HUES64 (cell line): ENCODE results near the gene TSR3.

ENCODE experiments used
- H3K27ac ChIP-seq: 2 replicates; pipeline ENCODE4 v1.7.0; 2013; ENCODE audit warnings: low read depth, low read length, inconsistent platforms
- H3K27me3 ChIP-seq: 2 replicates; pipeline ENCODE4 v1.6.1; 2013; ENCODE audit warnings: mild to moderate bottlenecking, low read length; ENCODE audit not compliant: insufficient read depth
- H3K36me3 ChIP-seq: 2 replicates; pipeline ENCODE4 v1.6.1; 2013; ENCODE audit warnings: mild to moderate bottlenecking, low read length; ENCODE audit not compliant: insufficient read depth
- H3K4me1 ChIP-seq: 2 replicates; pipeline ENCODE4 v1.6.1; 2013; ENCODE audit warnings: mild to moderate bottlenecking, low read length, moderate library complexity; ENCODE audit not compliant: insufficient read depth
- H3K4me3 ChIP-seq: 2 replicates; pipeline ENCODE4 v1.5.1; 2013; ENCODE audit warnings: mild to moderate bottlenecking, low read length, moderate library complexity
- H3K9ac ChIP-seq: 2 replicates; pipeline ENCODE4 v1.6.1; 2013; ENCODE audit warnings: mild to moderate bottlenecking, low read depth, low read length
- H3K9me3 ChIP-seq: 2 replicates; pipeline ENCODE4 v1.6.1; 2013; ENCODE audit warnings: low read depth, low read length; ENCODE audit not compliant: insufficient read depth
- WGBS: fragments of 150-250, 120-280 bp; methylation state at CpG from one replicate; pipeline ENCODE4 v1.1.7; 2013; ENCODE audit warnings: missing lambda C conversion rate; 5-methylcytosine and 5-hydroxymethylcytosine counted together

The TSR3 gene

DNA sequence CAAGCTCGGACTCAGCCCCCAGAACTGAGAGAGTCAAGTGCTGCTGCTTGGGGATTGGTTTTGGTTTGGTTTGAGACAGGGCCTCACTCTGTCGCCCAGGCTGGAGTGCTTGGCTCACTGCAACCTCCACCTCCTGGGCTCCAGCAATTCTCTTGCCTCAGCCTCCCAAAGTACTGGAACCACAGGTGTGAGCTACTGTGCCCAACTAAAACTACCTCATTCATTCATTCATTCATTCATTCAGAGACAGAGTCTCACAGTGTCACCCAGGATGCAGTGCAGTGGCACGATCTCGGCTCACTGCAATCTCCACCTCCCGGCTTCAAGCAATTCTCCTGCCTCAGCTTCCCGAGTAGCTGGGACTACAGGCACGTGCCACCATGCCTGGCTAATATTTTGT is 38.1 kb upstream of the TSR3 start:
- Histone ChIP-seq H3K9ac (no peak overlapping the region), H3K27me3 (no peaks in the 10 kb centered on the region), H3K27ac (no peak overlapping the region), H3K4me1 (no peaks in the 10 kb centered on the region), H3K4me3 (no peak overlapping the region), H3K36me3 (peaks cover 11% of the 10 kb centered on the region; the same call in 1 of the 2 replicates), H3K9me3 (no peaks in the 10 kb centered on the region)
- 91% methylated on average over 7 of the region's 7 CpGs for WGBS

DNA sequence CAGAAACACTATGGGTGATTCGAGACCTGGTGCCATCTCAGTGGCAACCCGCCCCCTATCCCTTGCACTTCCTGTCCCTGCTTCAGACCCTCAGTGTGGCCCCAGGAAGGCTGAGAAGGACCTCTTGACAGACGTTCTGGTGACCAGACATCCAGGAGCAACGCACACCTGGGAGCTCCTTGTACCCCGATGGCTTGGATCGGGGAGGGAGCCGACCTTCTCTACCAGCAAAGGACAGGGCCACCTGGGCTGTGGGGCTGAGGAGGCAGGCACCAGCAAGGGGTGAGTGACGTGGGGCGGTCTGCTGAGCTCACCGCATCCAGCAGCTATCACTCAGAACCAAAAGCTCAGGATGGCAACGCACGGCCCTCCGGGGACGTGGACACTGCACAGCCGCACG is 35.7 kb upstream of the TSR3 start:
- Histone ChIP-seq H3K4me3 (no peak overlapping the region), H3K36me3 (peaks cover 9% of the 10 kb centered on the region; the same call in 1 of the 2 replicates), H3K27ac (no peak overlapping the region), H3K9me3 (no peaks in the 10 kb centered on the region), H3K9ac (no peak overlapping the region), H3K27me3 (no peaks in the 10 kb centered on the region), H3K4me1 (no peaks in the 10 kb centered on the region)
- WGBS = 93% methylated on average over 16 of the region's 16 CpGs

DNA sequence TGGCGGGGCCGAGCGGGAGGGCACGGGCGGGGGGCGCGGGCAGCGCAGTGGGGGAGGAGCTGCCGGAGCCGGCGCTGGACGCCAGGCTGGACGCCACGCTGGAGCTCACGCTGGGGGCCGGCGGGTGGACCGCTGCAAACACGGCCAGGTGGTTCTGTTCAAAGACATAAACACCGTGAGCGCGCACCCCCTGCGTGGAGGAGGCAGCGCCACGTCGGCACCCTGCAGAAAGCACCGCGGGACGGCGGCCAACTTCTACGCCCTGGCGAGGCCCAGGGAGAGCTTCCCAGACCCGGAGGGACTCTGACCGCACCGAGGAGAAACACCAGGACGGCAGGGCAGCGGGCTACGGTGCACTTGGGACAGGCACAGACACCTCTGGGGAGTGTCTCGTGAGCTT is 33.6 kb upstream of the TSR3 start:
- Histone ChIP-seq H3K27ac (no peak overlapping the region), H3K4me3 (no peak overlapping the region), H3K36me3 (peaks cover 12% of the 10 kb centered on the region; the same call in 1 of the 2 replicates), H3K4me1 (0 out of 2 replicates have a peak, but pooled peaks cover under 1% of the 10 kb centered on the region), H3K9ac (no peak overlapping the region), H3K27me3 (no peaks in the 10 kb centered on the region), H3K9me3 (no peaks in the 10 kb centered on the region)
- 95% methylated on average over 39 of the region's 39 CpGs for WGBS

DNA sequence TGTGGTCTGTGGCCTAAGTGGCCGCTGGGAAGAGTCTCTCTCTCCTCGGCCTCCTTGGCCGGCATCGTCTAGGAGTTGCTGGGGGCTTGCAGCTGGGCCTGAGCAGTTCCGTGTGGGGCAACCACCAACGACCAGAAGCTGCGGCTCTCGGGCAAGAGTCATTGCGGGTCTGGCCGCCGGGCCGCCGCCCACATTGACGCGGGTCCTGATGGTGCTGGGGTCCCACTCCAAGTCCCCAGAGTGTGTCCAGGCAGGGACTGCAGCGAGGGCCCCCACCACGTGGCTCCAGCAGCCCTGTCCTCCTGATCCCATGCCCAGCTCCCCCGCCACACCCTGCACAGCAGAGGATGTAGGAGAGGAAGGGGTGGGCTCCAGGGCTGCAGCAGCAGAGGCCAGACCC is 31.9 kb upstream of the TSR3 start:
- 0 out of 2 replicates have a peak, but pooled peaks cover 6% of the 10 kb centered on the region for H3K36me3 ChIP-seq
- H3K9me3 ChIP-seq = no peaks in the 10 kb centered on the region
- no peak overlapping the region for H3K27ac ChIP-seq
- H3K27me3 ChIP-seq = no peaks in the 10 kb centered on the region
- whole genome bisulfite sequencing = 95% methylated on average over 17 of the region's 18 CpGs
- no peak overlapping the region for H3K4me3 ChIP-seq
- no peak overlapping the region for H3K9ac ChIP-seq
- 0 out of 2 replicates have a peak, but pooled peaks cover 4% of the 10 kb centered on the region for H3K4me1 ChIP-seq

DNA sequence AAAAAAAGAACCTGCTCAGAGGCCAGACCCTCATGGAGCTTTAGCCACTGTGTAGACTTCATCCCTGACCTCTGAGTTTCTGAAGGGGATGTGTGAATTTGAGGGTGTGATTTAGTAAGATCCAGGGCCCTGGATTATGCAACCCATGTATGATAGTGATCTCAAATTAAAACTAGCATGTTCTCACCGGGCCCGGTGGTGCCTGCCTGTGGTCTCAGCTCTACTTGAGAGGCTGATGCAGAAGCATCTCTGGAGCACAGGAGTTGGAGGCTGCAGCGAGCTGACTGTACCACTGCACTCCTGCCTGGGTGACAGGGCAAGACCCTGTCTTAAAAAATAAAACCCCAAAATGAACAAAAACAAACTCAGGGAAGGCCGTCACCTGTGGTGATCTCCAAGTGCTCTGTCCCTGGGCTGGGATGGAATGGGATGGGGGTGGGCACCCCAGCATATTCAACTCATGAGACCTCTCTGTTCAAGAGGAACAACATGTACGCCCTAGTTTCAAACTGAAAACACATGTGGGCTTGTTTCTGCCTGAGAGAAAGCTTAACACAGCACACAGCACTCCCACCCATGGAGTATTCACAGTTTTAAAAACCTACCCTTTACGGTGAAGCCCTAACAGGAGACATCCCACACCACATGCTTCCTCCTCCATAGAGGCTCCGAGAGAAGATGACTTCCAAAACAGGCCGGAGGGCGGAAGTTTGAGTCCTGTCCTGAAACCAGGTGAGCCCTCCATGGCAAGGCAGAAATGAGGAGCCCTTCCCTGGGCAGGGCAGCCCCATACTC is 30.1 kb upstream of the TSR3 start:
- H3K27ac ChIP-seq = no peak overlapping the region
- no peaks in the 10 kb centered on the region for H3K27me3 ChIP-seq
- H3K4me1 ChIP-seq = 0 out of 2 replicates have a peak, but pooled peaks cover 4% of the 10 kb centered on the region
- no peak overlapping the region for H3K9ac ChIP-seq
- no peak overlapping the region for H3K4me3 ChIP-seq
- H3K9me3 ChIP-seq = no peaks in the 10 kb centered on the region
- H3K36me3 ChIP-seq = 0 out of 2 replicates have a peak, but pooled peaks cover 6% of the 10 kb centered on the region
- WGBS = 95% methylated on average over 9 of the region's 9 CpGs

DNA sequence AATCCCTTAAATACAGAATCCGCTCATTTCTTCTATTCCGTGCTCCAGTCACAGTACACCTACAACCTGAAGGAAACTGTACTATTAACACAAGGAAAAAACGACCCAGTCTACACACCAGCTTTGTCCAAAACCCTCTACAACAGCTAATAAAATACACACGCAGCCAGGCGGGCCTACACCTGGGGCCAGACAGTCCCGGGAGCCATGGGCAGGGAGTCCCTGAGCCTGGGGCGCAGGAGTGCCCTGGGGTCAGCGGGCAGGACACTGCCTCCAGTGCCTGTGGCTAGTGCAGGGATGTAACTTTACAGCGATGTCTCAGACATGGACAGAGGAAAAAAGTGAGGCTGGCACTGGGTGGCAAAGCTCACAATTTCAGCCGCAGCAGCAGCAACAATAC is 28.5 kb upstream of the TSR3 start:
- H3K9ac ChIP-seq = peak overlapping the region; percentile 69

DNA sequence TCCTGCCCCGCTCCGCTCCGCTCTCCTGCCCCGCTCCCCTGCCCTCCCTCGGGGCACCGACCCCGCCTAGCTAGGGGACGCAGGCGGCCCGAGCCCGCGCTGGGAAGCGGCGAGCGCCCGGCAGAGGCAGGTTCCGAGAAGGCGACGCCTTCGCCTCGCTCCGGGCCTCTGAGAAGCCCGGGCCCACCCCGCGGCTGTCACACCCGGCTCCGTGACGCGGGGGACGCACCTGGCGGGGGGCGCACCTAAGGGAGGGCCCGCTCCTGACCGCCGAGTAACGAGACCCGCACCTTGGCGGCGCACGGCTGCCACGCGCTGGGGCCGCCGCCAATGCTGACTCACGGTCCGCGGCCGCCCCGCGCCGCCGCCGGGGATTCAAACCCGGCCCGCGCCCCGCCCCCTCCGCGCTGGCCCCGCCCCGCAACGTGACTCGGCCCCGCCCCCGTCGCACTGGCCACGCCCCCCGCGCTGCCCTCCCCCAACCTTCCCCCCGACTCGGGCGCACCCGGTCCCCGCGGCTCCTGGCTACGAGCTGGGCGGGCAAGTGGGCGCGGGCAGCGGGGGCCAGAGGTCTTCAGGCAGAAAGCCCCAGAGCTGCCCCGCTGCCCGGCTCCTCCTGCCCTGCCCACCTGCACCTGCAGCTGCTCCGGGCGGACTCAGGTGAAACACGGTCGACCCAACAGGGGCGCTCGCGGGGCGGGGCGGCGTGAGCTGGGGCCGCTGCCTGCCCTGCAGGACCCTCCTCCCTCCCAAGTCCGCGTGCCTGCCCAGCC is 27.8 kb upstream of the TSR3 start:
- 0 out of 2 replicates have a peak, but pooled peaks cover 9% of the 10 kb centered on the region for H3K36me3 ChIP-seq
- peak overlapping the region; percentile 98 for H3K9ac ChIP-seq
- H3K4me3 ChIP-seq = peak overlapping the region; percentile 79
- peak overlapping the region; percentile 86 for H3K27ac ChIP-seq
- H3K9me3 ChIP-seq = no peaks in the 10 kb centered on the region
- H3K27me3 ChIP-seq = no peaks in the 10 kb centered on the region
- 0 out of 2 replicates have a peak, but pooled peaks cover 4% of the 10 kb centered on the region for H3K4me1 ChIP-seq
- WGBS = under 1% methylated on average over 87 of the region's 95 CpGs

More for the DNA sequence above, 28.5 kb upstream of the TSR3 start:
- 0 out of 2 replicates have a peak, but pooled peaks cover 6% of the 10 kb centered on the region for H3K36me3 ChIP-seq
- 69% methylated on average over 10 of the region's 10 CpGs for WGBS
- no peaks in the 10 kb centered on the region for H3K27me3 ChIP-seq
- H3K4me3 ChIP-seq = peak overlapping the region; percentile 79
- 0 out of 2 replicates have a peak, but pooled peaks cover 4% of the 10 kb centered on the region for H3K4me1 ChIP-seq
- H3K27ac ChIP-seq = no peak overlapping the region
- no peaks in the 10 kb centered on the region for H3K9me3 ChIP-seq

DNA sequence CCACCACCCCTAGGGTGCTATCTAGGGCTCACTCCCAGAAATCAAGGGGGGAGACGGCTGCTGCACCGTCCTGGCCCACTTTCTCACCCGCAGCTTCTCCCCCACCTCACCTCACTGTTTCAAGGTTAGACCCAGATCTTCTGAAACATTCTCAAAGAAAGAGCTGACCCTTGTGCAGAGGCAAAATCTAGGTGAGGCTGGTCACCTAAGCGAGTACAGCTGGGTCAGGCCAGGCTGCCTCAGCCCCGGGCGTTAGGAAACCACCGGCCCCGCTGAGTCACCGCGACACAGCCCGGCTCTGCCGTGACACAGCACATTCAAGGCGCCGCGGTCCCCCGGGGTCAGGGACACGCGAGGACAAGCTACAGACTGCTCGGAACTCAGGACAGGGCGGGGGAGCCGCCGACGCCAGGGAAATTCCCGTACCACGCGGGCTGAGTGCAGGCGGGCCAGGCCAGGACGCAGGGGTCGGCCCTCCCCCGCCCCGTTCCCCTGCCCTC is 27.2 kb upstream of the TSR3 start:
- Histone ChIP-seq H3K9me3 (no peaks in the 10 kb centered on the region), H3K4me1 (0 out of 2 replicates have a peak, but pooled peaks cover 4% of the 10 kb centered on the region), H3K9ac (peak overlapping the region; percentile 98), H3K4me3 (peak overlapping the region; percentile 79), H3K27me3 (no peaks in the 10 kb centered on the region), H3K36me3 (0 out of 2 replicates have a peak, but pooled peaks cover 9% of the 10 kb centered on the region), H3K27ac (peak overlapping the region; percentile 86)
- 2% methylated on average over 31 of the region's 31 CpGs for WGBS

DNA sequence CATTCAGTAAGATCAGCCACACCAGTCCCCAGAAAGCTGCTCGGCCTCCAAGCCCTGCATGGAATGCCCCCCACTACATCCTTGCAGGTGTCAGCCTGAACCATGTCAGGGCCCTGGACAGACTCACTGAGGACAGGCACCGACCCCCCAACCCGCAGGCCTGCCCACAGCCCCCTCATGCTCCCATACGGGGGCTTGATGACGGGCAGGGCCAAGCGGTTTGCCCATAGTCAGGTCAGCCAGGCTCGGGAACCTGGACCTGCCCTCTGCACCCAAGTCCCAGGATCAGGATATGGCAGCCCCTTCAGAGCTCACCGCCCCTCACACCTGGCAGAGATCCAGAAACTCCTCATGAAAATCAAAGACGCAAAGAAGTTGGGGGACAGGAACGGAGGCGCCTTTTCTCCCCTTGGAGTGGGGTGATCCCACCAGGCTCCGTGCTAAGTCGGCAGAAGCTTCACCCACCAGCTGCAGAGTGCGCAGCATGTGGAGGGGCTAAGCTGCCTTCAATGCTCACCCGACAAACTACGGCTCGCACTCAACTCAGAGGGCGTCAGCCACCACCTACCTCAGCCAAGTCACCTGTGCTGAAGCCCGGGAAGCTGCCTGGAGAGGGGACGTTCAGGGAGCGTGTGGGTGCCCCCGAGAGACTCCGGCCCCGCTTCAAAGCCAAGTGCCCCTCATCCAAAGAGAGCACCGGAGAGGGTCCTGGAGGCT is 26.6 kb upstream of the TSR3 start:
- H3K9me3 ChIP-seq = no peaks in the 10 kb centered on the region
- 0 out of 2 replicates have a peak, but pooled peaks cover 4% of the 10 kb centered on the region for H3K4me1 ChIP-seq
- peak overlapping the region; percentile 79 for H3K4me3 ChIP-seq
- peak overlapping the region; percentile 98 for H3K9ac ChIP-seq
- WGBS = 57% methylated on average over 25 of the region's 25 CpGs
- no peaks in the 10 kb centered on the region for H3K27me3 ChIP-seq
- H3K27ac ChIP-seq = no peak overlapping the region
- H3K36me3 ChIP-seq = 0 out of 2 replicates have a peak, but pooled peaks cover 9% of the 10 kb centered on the region

DNA sequence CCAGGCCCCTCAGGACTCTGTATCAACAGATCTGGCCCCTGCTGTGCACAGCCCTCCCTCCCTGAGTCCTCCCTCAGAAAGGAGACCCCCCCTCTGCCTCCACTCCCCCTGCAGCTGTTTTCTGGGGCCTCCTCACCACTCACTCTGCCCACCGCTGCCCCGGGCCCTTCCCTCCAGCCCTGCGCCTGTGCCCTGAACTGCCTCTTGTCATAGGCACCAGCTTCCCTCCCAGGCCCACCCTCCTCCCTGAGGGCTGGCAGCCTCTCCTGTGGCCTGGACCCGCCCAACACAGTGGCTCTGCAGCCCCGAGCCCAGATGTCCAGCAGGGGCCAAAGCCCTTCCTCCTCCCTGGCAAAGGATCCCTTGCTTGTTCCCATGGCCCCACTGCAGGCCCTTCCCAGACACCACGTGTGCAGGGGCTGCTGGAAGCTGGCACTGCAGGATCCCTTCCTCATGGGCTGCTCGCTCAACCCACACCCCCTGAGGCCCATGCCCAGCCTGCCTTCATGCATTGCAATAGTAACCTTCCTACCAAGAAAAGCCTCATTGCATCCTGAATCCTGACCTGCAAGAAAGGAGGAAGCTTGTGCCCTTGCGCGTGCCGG is 25.8 kb upstream of the TSR3 start:
- H3K27me3 ChIP-seq = no peaks in the 10 kb centered on the region
- 0 out of 2 replicates have a peak, but pooled peaks cover 4% of the 10 kb centered on the region for H3K4me1 ChIP-seq
- H3K9ac ChIP-seq = no peak overlapping the region
- H3K27ac ChIP-seq = no peak overlapping the region
- 85% methylated on average over 10 of the region's 10 CpGs for WGBS
- H3K36me3 ChIP-seq = 0 out of 2 replicates have a peak, but pooled peaks cover 9% of the 10 kb centered on the region
- H3K9me3 ChIP-seq = no peaks in the 10 kb centered on the region
- H3K4me3 ChIP-seq = peak overlapping the region; percentile 79; the same call in 1 of the 2 replicates
